Limb (tissue), 2 donors: Measurements from ENCODE around the gene PAOX.

ENCODE experiments used
- DNase-seq, 2 donors: peaks; one replicate each; pipeline ENCODE4 v3.0.0-alpha.2; 2016; ENCODE audit errors: extremely low spot score in 2 of 2

PAOX gene

GRCh38 chr10:133349577-133350011 is 29.5 kb upstream of the PAOX start:
- DNase-seq, result no peak

DNA sequence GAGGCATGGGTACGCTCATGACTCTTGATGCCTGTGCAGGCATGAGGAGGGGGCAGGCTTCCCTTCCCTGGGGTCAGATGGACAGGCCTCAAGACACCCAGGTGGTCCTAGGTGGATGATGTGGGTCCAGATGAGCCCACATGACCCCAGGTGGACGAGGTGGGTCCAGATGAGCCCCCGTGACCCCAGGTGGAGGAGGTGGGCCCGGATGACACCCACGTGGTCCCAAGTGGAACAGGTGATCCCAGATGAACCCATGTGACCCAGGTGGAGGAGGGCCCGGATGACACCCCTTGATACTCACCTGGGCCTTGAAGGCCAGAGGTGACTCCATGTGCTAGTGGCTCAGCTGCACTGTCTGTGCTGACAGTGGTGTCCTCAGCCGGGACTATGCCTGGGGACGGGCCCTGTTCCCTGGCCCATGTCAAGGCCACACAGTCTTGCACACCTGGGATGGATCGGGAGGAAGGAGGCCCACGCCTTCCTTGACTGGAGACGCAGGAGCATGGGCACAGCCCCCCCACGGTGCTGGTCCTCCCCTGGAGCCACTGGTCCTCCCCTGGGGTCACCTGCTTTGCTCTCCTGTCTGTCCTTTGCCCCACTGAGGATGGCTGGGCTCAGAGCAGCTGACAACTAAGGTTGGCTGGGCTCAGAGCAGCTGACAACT is 28.6 kb upstream of the PAOX start:
- no peak for DNase-seq

- no peak for DNase-seq
Measured at GRCh38 chr10:133350950-133351329, 28.1 kb upstream of the PAOX start.

DNA sequence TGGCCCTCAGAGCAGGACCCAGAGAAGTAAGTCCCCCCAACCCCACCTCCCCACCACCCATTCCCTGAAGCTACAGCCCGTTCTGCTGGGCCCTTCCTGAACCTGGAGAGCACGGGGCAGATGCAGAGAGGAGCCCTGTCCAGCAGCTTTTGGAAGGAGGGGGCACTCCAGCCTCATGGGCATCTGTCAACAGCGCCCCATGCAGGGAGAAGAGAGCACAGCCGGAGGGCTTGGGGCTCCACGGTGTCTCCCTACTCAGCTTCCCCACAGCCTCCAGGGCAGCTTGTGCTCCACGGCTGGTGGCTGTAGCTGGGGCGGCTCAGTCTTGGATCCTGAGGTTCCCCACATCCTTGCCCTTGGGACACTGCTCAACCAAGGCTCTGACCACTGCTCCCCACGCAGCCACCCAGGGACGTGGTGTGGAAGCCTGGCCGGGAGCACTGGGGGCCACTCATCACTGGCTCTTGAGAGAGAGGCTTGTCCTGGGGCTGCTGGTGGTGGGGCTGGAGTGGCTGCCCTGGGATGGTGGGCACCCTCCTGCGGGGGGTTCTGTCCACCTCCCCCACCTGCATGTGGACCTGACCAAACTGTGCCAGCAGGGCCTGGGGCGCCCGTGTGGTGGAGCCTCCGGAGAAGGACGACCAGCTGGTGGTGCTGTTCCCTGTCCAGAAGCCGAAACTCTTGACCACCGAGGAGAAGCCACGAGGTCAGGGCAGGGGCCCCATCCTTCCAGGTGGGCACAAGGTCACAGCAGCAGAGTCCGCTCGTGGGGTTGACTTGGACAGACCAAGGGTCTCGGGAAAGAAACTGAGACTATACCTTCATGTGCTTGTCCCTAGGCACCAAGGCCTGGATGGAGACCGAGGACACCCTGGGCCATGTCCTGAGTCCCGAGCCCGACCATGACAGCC is 27.4 kb upstream of the PAOX start:
- DNase-seq, result no peak

GRCh38 chr10:133353202-133353959 is 25.7 kb upstream of the PAOX start:
- no peak for DNase-seq

DNA sequence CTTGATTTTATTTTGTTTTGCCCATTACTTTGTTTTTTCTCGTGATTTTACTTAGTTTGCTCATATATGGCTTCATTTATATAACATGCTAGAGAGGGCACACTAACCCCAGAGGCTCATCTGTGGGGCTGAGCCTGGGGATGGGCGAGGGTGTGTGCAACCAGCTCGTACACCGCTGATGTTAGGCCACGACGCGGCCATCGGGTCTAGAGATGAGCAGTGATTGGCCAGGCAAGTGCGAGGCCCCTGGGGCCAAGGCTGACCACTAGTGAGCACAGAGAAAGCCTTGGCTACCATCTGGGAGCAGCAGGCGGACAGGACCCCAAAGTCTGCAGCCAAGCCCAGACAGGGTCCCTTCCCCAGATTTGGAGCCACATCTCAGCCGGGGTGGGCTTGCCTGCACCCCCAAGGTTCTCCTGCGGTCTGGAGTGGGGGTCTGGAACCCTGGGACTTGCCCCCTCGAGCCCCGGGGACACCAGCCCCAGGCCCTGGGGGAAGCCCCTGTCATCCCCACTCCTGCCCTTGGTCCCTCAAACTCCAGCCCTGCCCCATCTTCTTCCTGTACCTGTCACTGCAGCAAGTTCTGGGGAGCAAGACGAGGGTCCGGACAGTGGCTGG is 25.0 kb upstream of the PAOX start:
- DNase-seq, result no peak

- DNase-seq, result no peak
Measured at GRCh38 chr10:133354672-133355240, 24.3 kb upstream of the PAOX start.

- DNase-seq, result no peak
Measured at GRCh38 chr10:133355266-133355665, 23.8 kb upstream of the PAOX start.

- DNase-seq, result no peak
Measured at GRCh38 chr10:133355991-133356390, 23.1 kb upstream of the PAOX start.

DNA sequence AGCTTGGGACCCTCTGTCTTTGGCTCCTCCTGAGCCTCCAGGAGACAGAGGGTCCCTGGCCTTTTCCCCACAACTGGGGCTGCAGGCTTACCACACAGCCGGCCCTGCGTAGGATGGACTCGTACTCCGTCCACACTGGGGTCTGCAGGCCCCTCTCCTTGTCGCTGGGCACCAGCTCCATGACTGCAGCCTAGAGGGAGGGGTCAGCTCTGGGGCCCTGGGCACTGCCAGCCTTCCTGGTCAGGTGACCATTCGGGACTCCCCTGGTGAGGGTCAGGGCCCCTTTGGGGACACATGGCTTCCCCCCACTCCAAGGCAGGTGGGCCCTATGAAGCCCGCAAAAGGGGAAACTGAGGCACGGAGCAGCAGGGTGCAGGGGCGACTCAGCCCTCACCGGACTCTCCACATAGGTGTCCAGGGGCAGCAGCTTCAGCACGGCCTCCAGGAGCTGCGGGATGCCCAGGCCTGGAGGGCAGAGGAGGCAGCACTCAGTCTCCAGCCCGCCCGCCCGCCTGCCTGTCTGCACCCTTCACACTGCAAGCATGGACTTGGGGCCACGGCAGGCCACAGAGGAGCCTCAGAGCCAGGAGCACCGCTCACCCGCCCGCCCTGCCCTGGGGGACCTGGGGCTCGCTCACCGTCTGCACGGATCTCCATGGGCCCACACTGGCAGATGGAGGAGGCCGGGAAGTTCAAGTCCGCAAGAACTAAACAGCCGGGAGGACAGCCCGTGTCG is 22.3 kb upstream of the PAOX start:
- DNase-seq, result no peak

GRCh38 chr10:133357285-133358161 is 21.5 kb upstream of the PAOX start, which contains the start of gene FUOM:
TSS of gene FUOM (minus strand) at chr10:133358019. CDS start at chr10:133358007, 12 bp downstream.
- peak; percentile 40 to 79 for DNase-seq

GRCh38 chr10:133358162-133358924 is 20.7 kb upstream of the PAOX start:
- no peak for DNase-seq

DNA sequence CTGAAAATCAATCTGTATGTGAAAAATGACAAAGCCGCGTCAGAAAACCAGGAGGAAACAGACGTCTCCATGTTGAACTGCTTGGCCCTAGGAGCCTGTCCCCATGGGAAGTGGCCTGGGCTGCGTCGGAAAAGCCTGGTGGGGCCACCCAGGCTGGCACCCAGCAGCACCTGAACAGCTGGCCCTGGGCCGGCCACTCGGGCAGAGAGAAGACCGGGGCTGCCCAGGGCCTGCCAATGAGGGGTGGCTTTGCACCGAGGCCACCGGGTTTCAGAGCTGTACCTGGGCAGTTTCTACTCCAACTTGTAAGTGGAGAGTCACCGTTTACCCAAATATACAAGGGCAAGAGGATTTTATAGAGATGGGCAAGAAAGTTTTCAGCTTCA is 20.1 kb upstream of the PAOX start:
- no peak for DNase-seq

DNA sequence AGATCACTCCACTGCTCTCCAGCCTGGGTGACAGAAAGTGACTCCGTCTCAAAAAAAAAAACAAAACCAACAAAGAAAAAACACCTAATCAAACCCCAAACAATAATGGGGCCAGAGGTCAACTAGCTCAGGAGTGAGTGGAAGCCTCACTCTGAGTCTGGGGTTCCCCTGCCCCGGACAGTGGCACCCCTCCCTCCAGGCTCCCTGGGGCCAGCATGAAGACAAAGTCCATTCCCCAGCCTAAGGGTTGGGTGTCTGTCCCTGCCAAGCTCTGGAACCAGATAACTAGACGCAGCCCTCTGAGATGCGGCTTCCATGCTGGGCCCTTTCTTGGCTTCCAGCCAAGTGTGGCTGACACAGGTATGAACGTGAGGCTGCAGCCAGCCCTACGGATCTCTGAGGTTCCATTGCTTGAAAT is 19.5 kb upstream of the PAOX start:
- no peak for DNase-seq

GRCh38 chr10:133359972-133360610 is 19.0 kb upstream of the PAOX start:
- DNase-seq, result no peak

DNA sequence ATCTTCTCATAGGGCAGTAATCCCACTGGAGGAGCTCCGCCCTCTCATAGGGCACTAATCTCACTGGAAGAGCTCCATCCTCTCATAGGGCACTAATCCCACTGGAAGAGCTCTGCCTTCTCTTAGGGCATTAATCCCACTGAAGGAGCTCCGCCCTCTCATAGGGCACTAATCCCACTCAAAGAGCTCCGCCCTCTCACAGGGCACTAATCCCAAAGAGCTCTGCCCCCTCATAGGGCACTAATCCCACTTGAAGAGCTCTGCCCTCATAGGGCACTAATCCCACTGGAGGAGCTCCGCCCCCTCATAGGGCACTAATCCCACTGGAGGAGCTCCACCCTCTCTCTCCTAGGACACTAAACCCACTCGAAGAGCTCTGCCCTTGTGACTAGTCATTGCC is 17.8 kb upstream of the PAOX start:
- no peak for DNase-seq

- DNase-seq, result no peak
Measured at GRCh38 chr10:133361773-133362441, 17.2 kb upstream of the PAOX start.

DNA sequence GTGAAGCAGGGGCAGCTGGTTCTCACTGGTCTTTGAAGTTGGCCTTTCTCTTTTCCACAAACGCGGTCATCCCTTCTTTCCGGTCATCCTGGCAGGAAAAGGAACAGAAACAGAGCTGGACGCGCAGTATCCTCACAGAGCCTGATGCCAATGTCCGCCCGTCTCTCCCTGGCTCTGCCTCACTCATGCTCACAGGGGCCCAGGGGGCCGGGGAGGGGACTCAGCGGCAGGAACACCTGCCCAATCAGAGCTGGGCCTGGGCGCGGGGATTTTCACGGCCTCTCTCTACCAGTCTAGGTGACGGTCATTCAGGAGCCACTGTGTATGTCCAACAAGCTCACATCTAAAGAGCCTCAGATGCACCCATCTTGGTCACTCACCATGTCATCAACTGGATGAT is 16.2 kb upstream of the PAOX start:
- no peak for DNase-seq
